Measurements from ENCODE around the gene SLC6A6.

SLC6A6 gene

DNA sequence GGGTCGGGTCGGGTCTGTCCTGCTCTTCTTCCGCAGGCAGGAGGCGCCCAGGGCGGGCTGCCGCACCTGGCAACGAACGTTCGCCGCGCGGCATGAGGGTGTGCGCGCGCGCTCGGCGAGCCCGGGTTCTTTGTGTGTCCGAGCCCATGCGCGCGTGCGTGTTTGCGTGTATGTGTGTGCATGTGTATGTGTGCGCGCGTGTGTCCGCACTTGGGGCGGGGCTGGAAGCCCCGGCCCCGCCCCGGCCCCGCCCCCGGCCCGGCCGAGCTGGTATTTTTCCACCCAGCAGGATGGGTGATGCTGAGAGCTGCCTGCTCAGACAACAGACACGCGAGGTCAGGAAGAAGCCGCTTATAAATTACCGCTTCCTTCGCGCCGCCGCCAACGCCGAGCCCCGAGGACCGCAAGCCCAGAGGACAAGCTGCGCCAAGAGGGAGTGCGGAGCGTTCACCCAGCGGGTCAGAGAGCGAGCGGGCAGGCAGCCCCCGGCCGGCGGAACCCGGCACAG, at the start of gene SLC6A6:
Gene SLC6A6 (plus strand): TSS at position 303 of the 508 bp plus-strand sequence. CDS start 41,029 bp downstream, outside the sequence.
- DNase-seq, result peak; percentile 94

GRCh38 chr3:14353502-14353901, 48.9 kb upstream of the SLC6A6 start:
- DNase-seq, result no peak

- no peak for DNase-seq
These were observed 44.9 kb upstream of the SLC6A6 start for GRCh38 chr3:14357463-14357862.

DNA sequence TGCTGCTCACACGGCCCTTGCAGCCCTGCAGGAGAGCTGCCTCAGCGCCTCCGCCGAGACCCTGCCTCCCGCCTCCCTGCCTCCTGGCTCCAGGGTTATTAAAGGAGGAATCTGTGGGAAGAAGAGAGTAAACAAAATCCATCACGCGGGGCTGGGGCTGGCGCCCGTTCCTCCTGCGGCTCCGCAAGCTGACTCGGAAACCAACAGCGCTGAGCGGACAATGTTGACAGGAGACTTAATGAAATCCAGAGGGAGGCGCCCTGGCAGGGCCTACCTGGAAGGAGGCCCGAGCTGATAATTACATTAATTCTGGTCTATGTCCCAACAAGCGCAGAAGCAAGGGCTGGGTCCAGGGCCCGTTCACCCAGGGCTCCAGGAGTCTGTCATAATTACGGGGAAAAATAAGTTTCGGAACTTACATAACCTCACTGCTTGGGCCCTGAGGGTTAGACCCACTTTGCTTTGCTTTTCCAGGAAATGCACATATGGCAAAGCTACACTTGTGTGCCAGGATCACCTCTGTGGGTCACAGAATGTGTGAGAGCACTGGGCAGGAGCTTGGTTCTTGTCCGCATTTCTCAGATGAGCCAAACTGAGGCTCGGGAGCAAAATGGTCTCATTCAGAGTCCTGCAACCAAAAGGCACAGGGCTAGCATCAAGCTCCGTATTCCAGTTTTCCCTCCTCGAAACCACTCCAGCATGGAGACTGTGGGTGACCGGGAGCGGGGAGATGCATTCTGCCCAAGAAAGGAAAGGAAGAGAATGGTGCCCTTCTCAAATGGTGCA, 43.8 kb upstream of the SLC6A6 start:
- DNase-seq, result no peak

- DNase-seq, result no peak
These were observed 43.1 kb upstream of the SLC6A6 start for GRCh38 chr3:14359348-14359747.

GRCh38 chr3:14360123-14360881, 42.1 kb upstream of the SLC6A6 start:
- DNase-seq, result no peak

- DNase-seq, result no peak
These were observed 41.2 kb upstream of the SLC6A6 start for GRCh38 chr3:14361068-14361677.

GRCh38 chr3:14362890-14363289, 39.5 kb upstream of the SLC6A6 start:
- DNase-seq, result no peak

GRCh38 chr3:14363379-14363778, 39.0 kb upstream of the SLC6A6 start:
- no peak for DNase-seq

DNA sequence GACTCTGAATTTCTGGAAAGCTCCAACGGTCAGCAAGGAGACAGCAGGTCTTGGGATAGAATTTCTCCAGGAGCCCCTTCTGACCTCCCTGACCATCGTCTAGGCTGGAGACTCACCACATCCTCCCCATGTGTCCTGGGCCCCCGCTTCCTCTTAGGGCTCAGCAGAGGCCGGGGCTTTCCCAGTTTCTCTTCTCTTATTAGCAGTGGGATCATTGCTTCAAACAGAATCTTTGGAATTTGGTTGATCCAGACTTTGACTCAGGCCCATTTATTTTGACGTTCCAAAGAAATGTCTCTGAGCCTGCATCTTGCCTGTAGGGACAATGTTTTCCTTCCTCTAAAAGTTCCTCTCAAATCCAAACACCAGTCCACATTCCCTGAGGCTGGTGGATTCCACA, 38.4 kb upstream of the SLC6A6 start:
- DNase-seq, result no peak

DNA sequence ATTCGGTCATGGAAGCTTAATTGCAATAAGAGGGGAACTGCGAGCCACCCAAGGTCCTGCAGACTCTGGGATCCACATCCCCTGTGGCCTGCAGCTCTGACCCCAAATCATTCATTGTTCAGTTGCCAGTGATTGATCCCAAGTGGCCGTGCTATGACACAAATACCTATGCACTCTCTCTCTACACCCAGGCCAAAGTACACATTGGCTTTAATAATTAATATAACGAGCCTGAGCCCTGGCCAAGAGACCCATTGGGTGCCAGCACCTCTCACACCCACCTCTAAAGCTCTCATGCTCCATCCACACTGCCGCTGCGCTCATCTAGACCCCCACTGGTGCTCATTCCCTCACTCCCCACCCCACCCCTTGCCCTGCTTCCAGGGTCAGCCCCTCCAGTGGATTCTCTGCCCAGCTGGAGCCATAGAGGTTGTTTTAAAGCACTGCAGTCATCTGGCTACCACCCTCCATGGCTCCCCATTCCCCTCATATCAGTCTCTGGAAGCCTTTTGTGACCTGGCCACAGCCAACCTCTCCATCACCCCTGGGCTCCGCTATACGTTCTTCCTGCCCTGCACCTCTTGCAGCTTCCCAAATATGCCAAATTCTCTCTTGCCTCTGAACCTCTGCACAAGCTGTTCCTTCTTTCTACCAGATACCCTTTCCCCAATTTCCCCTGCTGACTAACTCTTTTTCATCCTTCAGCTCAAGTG, 37.7 kb upstream of the SLC6A6 start:
- no peak for DNase-seq

DNA sequence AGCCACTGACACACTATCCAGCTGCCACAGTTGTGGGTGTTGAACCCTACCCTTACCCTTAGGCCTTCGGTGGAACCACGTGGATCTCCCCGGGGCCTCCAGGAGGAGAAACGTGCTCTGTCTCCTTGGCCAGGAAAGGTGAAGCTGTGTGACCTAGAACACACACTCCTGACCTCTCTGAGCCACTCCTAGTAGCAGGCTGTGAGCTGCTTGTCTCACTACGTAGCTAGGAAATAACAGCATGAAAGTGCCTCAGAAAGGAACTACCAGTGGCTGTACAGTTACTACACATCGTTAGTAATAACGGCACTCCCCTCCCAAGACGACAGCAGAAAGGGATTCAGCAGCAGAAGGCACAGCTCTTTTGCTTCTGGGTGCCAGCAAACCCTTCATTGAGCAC, 36.2 kb upstream of the SLC6A6 start:
- no peak for DNase-seq

- DNase-seq, result no peak
These were observed 35.2 kb upstream of the SLC6A6 start for GRCh38 chr3:14366915-14367823.

- no peak for DNase-seq
These were observed 34.3 kb upstream of the SLC6A6 start for GRCh38 chr3:14368146-14368545.

- no peak for DNase-seq
These were observed 33.5 kb upstream of the SLC6A6 start for GRCh38 chr3:14368885-14369284.

- DNase-seq, result no peak
These were observed 32.4 kb upstream of the SLC6A6 start for GRCh38 chr3:14369675-14370669.

DNA sequence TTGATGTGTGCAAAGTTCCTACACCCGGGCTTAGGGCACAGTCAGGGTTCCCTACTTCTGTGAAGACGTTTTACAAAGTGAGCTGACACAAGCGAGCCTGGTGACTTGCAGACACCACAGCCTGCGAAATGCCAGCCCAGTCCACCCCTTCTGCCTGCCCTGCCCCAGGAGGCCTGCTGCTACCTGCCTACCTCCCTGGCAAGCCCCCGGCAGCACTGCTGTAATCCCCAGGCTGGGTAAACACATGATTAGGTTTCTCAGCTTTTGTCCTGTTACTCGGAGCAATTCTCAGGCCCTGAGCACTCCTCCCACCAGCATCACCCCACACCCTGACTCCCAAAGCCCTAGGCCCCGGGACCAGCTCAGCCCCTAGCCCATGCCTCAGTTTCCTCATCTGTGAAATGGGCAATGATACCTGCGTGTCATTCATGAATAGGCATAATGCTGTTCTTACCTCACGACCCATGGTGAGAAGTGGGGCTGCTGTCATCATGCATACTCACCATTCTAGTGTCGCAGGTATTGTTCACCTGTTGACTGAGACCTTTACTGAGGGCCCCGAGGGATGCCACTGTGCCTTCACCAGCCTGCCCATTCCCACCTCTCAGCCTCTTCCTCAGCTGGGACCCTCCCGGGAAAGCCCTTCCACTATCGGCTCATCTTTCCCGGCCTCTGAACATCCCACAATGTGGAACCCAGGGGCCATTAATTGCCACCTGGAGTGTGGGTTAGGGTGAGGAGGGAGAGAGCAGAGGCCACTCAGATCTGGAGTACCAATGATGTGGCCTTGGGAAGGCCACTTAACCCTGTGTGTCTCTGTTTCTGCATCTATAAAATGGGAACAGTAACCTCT, 31.5 kb upstream of the SLC6A6 start:
- no peak for DNase-seq

- no peak for DNase-seq
These were observed 30.6 kb upstream of the SLC6A6 start for GRCh38 chr3:14371573-14372474.

All from activated T-cell treated with anti-CD3 and anti-CD28 coated beads, Interleukin-2, amount 50 U/mL, for 1 hour (primary cell).